Aorta (tissue), 5 donors: ENCODE measurements around the gene ESRRA. TPM values are rescaled to one million over a fixed set of nuclear protein-coding genes. Genes with fewer than 3 reads are reported as not detected.
"Not testable (repeated sequence)": the region's sequence is repeated elsewhere in the genome, so short reads cannot be mapped to it uniquely, and the experiment has no call there.

ENCODE experiments used
- ATAC-seq: fragments of 200-7000 bp; cut with Tn5 transposase; one replicate; pipeline ENCODE4 v1.9.1; 2022; ENCODE audit warnings: moderate library complexity; ENCODE audit not compliant: low FRiP score
- DNase-seq, 2 donors: peaks; one replicate each; pipeline ENCODE4 v3.0.0-alpha.2; 2020
- H3K27ac ChIP-seq, 2 donors: one replicate each; pipeline ENCODE4 v1.5.1; 2013; ENCODE audit warnings: low read length in 2 of 2, mild to moderate bottlenecking in 2 of 2, moderate library complexity in 2 of 2, control low read depth in 1 of 2, inconsistent platforms in 1 of 2, low read depth in 1 of 2
- H3K27me3 ChIP-seq, 2 donors: one replicate each; pipeline ENCODE4 v1.6.1; 2013; ENCODE audit warnings: control low read depth in 1 of 2, low read length in 1 of 2, mild to moderate bottlenecking in 1 of 2, moderate library complexity in 1 of 2; ENCODE audit not compliant: insufficient read depth in 2 of 2, control insufficient read depth in 1 of 2
- H3K36me3 ChIP-seq, 2 donors: one replicate each; pipeline ENCODE4 v1.6.1; 2013; ENCODE audit warnings: control low read depth in 1 of 2, low read length in 1 of 2, mild to moderate bottlenecking in 1 of 2; ENCODE audit not compliant: insufficient read depth in 2 of 2, control insufficient read depth in 1 of 2
- H3K4me1 ChIP-seq, 2 donors: one replicate each; pipeline ENCODE4 v1.6.1; 2013; ENCODE audit warnings: low read length in 2 of 2, control low read depth in 1 of 2, mild to moderate bottlenecking in 1 of 2, moderate library complexity in 1 of 2; ENCODE audit not compliant: insufficient read depth in 2 of 2, control insufficient read depth in 1 of 2
- H3K4me3 ChIP-seq, 2 donors: one replicate each; pipeline ENCODE4 v1.5.1; 2013; ENCODE audit warnings: low read length in 2 of 2, control low read depth in 1 of 2, mild to moderate bottlenecking in 1 of 2
- H3K9me3 ChIP-seq: one replicate; pipeline ENCODE4 v1.6.1; 2013; ENCODE audit warnings: mild to moderate bottlenecking, low read length; ENCODE audit not compliant: control insufficient read depth
- WGBS, 2 donors: extraction: QIAGEN DNeasy Blood & Tissue Kit; methylation state at CpG; one replicate each; pipeline ENCODE4 v1.1.7; 2013; 5-methylcytosine and 5-hydroxymethylcytosine counted together
- intact Hi-C, 2 donors: fragments of 100-400 bp; cut with DNase I; formaldehyde crosslinking; loops; one replicate each; pipeline versions ENCODE4 v1.14.2 to v1.15.0; 2022
- polyA plus RNA-seq, 2 donors: library from polyadenylated mRNA; stranded (reverse); fragments of 200-250 nt; gene quantifications; one replicate each; pipeline ENCODE4 v1.2.3, GENCODE V29; 2013
- total RNA-seq, 2 donors: library from RNA; stranded (reverse); fragmentation: NEBNext Ultra II Directional; extraction: Animal tissue kit (Norgen Biotek cat#: 25700); gene quantifications; one replicate each; pipeline ENCODE4 v1.2.1, GENCODE V29; 2021
- donor health status: healthy with polysubstance abuse.
- donor health status: Bipolar disorder and iron deficiency.
- donor health status: DM: no; HTN: no; CAD: no.
- donor health status: DM: no; HTN: no; CAD: no.
- donor health status: DM: yes; HTN: yes; CAD: no.

ESRRA gene
- total and polyA plus RNA-seq, 4 donors, result 25.9 to 54.7 (median 29.9) TPM

DNA sequence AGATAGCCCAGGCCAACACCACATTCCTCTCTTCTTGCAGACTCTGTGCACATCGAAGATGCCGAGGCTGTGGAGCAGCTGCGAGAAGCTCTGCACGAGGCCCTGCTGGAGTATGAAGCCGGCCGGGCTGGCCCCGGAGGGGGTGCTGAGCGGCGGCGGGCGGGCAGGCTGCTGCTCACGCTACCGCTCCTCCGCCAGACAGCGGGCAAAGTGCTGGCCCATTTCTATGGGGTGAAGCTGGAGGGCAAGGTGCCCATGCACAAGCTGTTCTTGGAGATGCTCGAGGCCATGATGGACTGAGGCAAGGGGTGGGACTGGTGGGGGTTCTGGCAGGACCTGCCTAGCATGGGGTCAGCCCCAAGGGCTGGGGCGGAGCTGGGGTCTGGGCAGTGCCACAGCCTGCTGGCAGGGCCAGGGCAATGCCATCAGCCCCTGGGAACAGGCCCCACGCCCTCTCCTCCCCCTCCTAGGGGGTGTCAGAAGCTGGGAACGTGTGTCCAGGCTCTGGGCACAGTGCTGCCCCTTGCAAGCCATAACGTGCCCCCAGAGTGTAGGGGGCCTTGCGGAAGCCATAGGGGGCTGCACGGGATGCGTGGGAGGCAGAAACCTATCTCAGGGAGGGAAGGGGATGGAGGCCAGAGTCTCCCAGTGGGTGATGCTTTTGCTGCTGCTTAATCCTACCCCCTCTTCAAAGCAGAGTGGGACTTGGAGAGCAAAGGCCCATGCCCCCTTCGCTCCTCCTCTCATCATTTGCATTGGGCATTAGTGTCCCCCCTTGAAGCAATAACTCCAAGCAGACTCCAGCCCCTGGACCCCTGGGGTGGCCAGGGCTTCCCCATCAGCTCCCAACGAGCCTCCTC lies 10.6 kb downstream of the ESRRA start:
- H3K9me3 ChIP-seq, H3K4me1 ChIP-seq, H3K27me3 ChIP-seq, H3K4me3 ChIP-seq, DNase-seq, H3K27ac ChIP-seq, ATAC-seq, H3K36me3 ChIP-seq: not testable (repeated sequence)
- intact Hi-C loops, result loop anchor here in 1 of 2 donors (5.0 kb wide), 1 partner anchor 41 kb away; the partner anchor contains the start of gene RPS6KA4
- WGBS, 2 donors, result 70 to 71% methylated on average over 23 to 25 of the region's 25 CpGs

DNA sequence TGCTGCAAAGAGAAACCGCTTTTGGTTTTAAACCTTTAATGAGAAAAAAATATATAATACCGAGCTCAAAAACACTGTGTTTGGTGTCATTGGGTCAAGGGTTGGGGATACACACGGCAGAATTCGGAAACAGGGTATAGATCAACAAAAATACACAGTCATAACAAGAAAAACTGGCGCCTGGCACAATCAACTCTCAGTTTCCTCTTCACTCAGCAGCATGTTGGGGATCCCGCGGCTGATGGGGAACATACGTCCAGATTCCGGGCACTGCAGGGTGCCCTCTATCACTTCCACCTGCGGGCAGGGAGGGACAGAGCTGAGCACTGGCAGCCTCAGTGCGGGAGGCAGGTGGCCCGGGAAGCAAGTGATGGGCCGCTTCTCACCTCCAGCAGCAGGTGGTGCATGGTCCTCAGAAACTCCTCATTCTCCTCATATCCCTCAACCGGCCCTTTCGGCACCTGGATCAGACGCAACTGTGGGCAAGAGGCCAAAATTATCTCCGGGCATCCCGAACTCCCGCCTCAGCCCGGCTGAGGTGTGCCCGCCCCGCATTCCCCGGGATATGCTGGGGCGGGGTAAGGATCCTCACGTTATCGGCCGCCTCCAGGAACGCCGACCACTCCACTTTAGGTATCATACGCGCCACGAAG lies 11.5 kb downstream of the ESRRA start:
- Histone ChIP-seq H3K36me3 (no peaks in the 10 kb centered on the region), H3K4me3 (peak overlapping the region; percentile 27 to 56), H3K27me3 (no peaks in the 10 kb centered on the region), H3K27ac (peak overlapping the region; percentile 12 to 85), H3K4me1 (no peaks in the 10 kb centered on the region), H3K9me3 (no peaks in the 10 kb centered on the region)
- no peak for DNase-seq
- intact Hi-C loops, result loop anchor here in 1 of 2 donors (5.0 kb wide), 1 partner anchor 41 kb away; the partner anchor contains the start of gene RPS6KA4
- no peak for ATAC-seq
- WGBS, 2 donors, result 6 to 7% methylated on average over 32 of the region's 32 CpGs

GRCh38 chr11:64317325-64317960 lies 12.1 kb downstream of the ESRRA start, which contains the start of gene TRMT112:
TRMT112 (minus strand) TSS chr11:64317559; CDS start chr11:64317526, 33 bp downstream.
- 0% methylated on average over 43 of the region's 43 CpGs for WGBS, 2 donors
- no peaks in the 10 kb centered on the region for H3K9me3 ChIP-seq
- H3K4me1 ChIP-seq, result no peaks in the 10 kb centered on the region
- peak within 1 kb of the TSS; percentile 32 to 85 for H3K27ac ChIP-seq
- intact Hi-C loops, result loop anchor here in 1 of 2 donors (5.0 kb wide), 1 partner anchor 40 kb away; the partner anchor contains the start of gene RPS6KA4
- H3K27me3 ChIP-seq, result no peaks in the 10 kb centered on the region
- ATAC-seq (peak; percentile 92), DNase-seq (peak; percentile 96 to 97)
- H3K36me3 ChIP-seq, result no peaks in the 10 kb centered on the region
- peak within 1 kb of the TSS; percentile 56 to 65 for H3K4me3 ChIP-seq

DNA sequence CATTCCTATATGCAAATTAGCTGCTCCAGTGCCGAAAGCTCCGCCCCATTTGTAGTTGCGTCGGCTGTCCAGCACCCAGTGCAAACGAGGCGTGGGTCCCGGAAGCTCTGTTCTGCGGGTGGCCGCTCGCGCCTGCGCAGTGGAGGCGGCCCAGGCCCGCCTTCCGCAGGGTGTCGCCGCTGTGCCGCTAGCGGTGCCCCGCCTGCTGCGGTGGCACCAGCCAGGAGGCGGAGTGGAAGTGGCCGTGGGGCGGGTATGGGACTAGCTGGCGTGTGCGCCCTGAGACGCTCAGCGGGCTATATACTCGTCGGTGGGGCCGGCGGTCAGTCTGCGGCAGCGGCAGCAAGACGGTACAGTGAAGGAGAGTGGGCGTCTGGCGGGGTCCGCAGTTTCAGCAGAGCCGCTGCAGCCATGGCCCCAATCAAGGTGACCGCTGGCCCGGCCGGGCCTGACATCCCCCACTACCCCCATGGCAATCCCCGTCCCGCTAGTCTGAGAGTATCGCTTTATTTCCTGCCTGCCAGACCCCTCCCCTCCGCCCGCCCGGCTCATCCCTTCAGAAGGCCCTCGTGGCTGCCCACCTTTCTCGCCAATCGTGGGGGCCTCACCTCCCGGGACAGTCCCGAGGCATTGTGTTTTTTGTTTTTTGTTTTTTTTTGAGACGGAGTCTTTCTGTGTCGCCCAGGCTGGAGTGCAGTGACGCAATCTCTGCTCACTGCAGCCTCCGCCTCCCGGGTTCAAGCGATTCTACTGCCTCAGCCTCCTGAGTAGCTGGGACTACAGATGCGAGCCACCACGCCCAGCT lies 12.8 kb downstream of the ESRRA start, which contains the start of gene PRDX5:
TSS of gene PRDX5 (plus strand) at position 161 of the 805 bp plus-strand sequence. CDS start at position 256, 95 bp downstream.
- DNase-seq (peak; percentile 98), ATAC-seq (peak; percentile 94)
- 1% methylated on average over 56 to 61 of the region's 61 CpGs for WGBS, 2 donors
- Histone ChIP-seq H3K4me1 (no peaks in the 10 kb centered on the region), H3K27me3 (no peaks in the 10 kb centered on the region), H3K4me3 (peak within 1 kb of the TSS; percentile 56 to 65), H3K36me3 (no peaks in the 10 kb centered on the region), H3K9me3 (no peaks in the 10 kb centered on the region), H3K27ac (peak within 1 kb of the TSS; percentile 32 to 85)
- intact Hi-C loops, result loop anchor here (1.0 to 5.0 kb wide), 2 partner anchors 37 to 39 kb away; partner anchors contain the start of gene RPS6KA4 (in 1 of the 2)

DNA sequence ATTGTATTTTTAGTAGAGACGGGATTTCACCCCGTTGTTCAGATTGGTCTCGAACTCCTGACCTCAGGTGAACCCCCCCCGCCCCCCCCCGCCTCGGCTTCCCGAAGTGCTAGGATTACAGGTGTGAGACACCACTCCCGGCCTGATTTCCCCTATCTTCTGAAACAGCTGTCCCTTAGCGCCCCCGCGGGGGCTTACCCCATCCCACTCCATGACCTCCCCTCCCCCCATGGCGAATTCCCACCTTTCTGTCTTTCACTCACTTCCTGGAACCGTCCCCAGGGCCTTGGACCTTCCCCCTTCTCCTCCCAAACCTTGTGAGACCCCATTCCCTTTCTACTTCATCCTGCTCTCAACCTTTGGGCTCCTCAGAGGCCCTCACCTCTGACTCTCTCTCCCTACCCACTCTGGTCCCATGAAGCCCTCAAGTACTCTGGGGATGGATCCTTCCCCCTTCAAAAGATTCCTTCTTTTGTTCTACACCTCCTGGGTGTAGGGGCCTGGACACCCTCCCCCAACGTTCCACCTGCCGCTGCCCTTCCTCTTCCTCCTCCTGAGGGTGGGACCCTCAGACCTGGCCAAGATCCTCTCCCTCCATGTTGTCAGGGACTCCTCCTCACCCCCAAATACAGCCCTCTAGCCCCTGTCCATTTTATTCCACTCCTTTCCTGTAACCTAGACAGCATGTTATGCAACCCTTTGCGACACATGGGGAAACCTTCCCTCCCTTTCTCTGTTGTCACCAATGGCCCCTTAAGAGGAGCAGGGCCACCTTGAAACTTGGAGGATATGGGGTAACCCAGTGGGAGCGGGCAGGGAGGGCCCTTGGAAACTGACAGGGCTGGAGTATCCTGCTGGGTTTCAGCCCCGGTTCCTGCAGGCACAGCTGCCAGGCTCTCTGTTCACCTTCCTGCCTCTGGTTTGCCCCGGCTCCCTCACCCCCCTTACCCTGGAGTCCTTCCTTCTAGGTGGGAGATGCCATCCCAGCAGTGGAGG lies 13.7 kb downstream of the ESRRA start:
- ATAC-seq, result no peak
- no peak for DNase-seq
- no peaks in the 10 kb centered on the region for H3K36me3 ChIP-seq
- intact Hi-C loops, result loop anchor here (1.0 to 5.0 kb wide), 2 partner anchors 36 to 38 kb away; partner anchors contain the start of gene RPS6KA4 (in 1 of the 2)
- WGBS, 2 donors, result 28 to 29% methylated on average over 19 of the region's 19 CpGs
- no peaks in the 10 kb centered on the region for H3K27me3 ChIP-seq
- peak overlapping the region in 1 of 2 donors; percentile 10 for H3K27ac ChIP-seq
- H3K9me3 ChIP-seq, result no peaks in the 10 kb centered on the region
- H3K4me3 ChIP-seq, result peak overlapping the region; percentile 43 to 65
- no peaks in the 10 kb centered on the region for H3K4me1 ChIP-seq

DNA sequence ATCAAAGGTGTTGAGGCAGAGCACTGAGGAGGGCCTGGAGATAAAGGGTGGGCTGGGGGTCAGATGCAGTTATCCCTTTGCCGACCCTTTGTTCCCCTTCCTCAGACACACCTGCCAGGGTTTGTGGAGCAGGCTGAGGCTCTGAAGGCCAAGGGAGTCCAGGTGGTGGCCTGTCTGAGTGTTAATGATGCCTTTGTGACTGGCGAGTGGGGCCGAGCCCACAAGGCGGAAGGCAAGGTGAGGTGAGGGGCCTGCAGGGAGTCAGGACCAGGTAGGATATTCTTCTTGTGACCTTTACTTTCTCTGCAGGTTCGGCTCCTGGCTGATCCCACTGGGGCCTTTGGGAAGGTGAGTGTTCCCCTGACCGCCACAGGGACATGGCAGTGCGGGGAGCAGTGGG lies 15.2 kb downstream of the ESRRA start:
- H3K4me1 ChIP-seq, result no peaks in the 10 kb centered on the region
- ATAC-seq (no peak), DNase-seq (no peak)
- no peak overlapping the region for H3K4me3 ChIP-seq
- intact Hi-C loops, result no loop called here
- no peaks in the 10 kb centered on the region for H3K9me3 ChIP-seq
- H3K36me3 ChIP-seq, result no peaks in the 10 kb centered on the region
- WGBS, 2 donors, result 94 to 97% methylated on average over 7 of the region's 7 CpGs
- no peak overlapping the region for H3K27ac ChIP-seq
- H3K27me3 ChIP-seq, result no peaks in the 10 kb centered on the region

- H3K4me3 ChIP-seq, result no peak overlapping the region
- no peaks in the 10 kb centered on the region for H3K4me1 ChIP-seq
- WGBS, 2 donors, result 84 to 85% methylated on average over 5 of the region's 5 CpGs
- no peaks in the 10 kb centered on the region for H3K27me3 ChIP-seq
- no peak overlapping the region for H3K27ac ChIP-seq
- intact Hi-C loops, result no loop called here
- ATAC-seq, result no peak
- H3K36me3 ChIP-seq, result no peaks in the 10 kb centered on the region
- no peak for DNase-seq
- H3K9me3 ChIP-seq, result no peaks in the 10 kb centered on the region
Observed at GRCh38 chr11:64321026-64321425, 15.7 kb downstream of the ESRRA start.
